Measurements from ENCODE around the gene ENTPD6. TPM values are rescaled to one million over a fixed set of nuclear protein-coding genes. Genes with fewer than 3 reads are reported as not detected.
A peak's percentile ranks its signal among the peaks of the same experiment; 100 is the strongest.

Gene ENTPD6
- total RNA-seq, 4 donors from 2014 or later, result 26.5 to 48.4 (median 40.2) TPM

DNA sequence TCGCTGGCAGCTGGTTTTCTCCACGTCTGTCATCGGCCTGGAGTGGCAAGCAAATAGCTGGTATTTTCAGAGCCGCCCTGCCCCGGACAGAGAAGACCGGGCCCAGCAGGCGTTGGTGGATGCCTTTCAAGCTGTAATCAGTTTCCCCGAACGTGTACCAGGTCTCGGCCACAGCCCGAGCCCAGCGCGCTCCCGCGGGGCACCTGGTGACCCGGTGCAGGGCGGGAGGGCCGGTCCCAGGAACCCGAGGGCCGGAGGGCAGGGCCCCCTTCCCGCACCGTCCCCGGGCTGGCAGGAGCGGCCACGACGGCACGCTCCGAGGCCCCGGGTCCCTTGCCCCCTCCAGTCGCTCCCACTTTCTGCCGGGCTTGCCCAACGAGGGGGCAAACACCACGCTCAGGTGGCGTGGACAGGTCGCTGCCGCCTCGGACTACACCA lies 52.0 kb downstream of the ENTPD6 start:
- H3K27me3 ChIP-seq, result no peaks in the 10 kb centered on the region
- peaks cover 0 to 10% (median 0%) of the 10 kb centered on the region in 3 donors for H3K36me3 ChIP-seq
- H3K9me3 ChIP-seq, result no peaks in the 10 kb centered on the region
- TF ChIP-seq POLR2A (IDR thresholded peaks at IDR 0.05), result no peak
- TF ChIP-seq, protein P1, sequence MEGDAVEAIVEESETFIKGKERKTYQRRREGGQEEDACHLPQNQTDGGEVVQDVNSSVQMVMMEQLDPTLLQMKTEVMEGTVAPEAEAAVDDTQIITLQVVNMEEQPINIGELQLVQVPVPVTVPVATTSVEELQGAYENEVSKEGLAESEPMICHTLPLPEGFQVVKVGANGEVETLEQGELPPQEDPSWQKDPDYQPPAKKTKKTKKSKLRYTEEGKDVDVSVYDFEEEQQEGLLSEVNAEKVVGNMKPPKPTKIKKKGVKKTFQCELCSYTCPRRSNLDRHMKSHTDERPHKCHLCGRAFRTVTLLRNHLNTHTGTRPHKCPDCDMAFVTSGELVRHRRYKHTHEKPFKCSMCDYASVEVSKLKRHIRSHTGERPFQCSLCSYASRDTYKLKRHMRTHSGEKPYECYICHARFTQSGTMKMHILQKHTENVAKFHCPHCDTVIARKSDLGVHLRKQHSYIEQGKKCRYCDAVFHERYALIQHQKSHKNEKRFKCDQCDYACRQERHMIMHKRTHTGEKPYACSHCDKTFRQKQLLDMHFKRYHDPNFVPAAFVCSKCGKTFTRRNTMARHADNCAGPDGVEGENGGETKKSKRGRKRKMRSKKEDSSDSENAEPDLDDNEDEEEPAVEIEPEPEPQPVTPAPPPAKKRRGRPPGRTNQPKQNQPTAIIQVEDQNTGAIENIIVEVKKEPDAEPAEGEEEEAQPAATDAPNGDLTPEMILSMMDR (IDR thresholded peaks at IDR 0.05), result no peak
- WGBS, 2 donors, result 0% methylated on average over 1 of the region's 37 CpGs; no CpG with 5 or more reads in 1 of the 2 donors
- peak overlapping the region; percentile 87 to 96 (median 92) for H3K4me3 ChIP-seq
- H3K4me1 ChIP-seq, result peaks cover 9 to 60% (median 29%) of the 10 kb centered on the region in 3 donors
- H3K27ac ChIP-seq, result peak overlapping the region; percentile 91 to 97 (median 95)
- no peak for DNase-seq
- intact Hi-C loops (cut with DNase I), result no loop called here

DNA sequence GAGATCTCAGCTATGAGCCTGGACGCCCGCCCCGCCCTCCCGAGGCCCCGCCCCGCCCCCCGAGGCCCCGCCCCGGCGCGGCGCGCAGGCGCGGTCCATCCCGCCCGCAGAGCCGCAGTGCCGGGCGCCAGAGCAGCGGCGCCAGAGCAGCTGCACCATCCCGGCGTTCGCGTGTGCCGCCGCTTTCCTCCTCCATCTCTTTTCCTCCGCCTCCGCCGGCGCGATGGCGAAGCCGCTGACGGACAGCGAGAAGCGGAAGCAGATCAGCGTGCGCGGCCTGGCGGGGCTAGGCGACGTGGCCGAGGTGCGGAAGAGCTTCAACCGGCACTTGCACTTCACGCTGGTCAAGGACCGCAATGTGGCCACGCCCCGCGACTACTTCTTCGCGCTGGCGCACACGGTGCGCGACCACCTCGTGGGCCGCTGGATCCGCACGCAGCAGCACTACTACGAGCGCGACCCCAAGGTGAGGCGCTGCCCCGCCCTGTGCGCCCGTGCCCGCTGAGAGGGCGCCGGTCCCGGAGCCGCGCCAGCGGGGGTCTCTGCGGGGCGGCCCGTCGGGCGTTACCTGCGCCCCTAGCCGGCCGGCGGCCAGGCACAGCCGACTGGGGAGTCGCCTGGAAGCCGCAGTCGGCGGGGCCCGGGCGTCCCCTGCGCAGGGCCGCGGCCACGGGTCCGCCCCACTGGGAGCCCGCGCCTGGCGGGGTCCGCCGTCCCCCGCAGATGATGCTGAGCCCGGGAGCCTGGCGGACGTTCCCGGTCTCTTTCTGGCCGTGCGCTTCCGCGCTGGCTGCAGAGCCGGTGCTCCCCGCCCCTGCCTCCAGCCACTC lies 52.7 kb downstream of the ENTPD6 start, which contains the start of gene PYGB:
PYGB (plus strand) TSS at position 130 of the 830 bp plus-strand sequence; CDS start at position 224, 94 bp downstream.
- intact Hi-C loops (cut with DNase I), result no loop called here
- TF ChIP-seq POLR2A (IDR thresholded peaks at IDR 0.05), result peak in 2 of 4 donors; percentile 91 to 97
- TF ChIP-seq, protein P1 (IDR thresholded peaks at IDR 0.05), result no peak
- Histone ChIP-seq H3K4me1 (peaks cover 9 to 66% (median 36%) of the 10 kb centered on the region in 3 donors), H3K9me3 (no peaks in the 10 kb centered on the region), H3K4me3 (peak within 1 kb of the TSS; percentile 87 to 96 (median 92)), H3K36me3 (peaks cover 0 to 16% (median 0%) of the 10 kb centered on the region in 3 donors), H3K27ac (peak within 1 kb of the TSS; percentile 91 to 97 (median 95)), H3K27me3 (no peaks in the 10 kb centered on the region)
- no peak for DNase-seq
- WGBS, 2 donors, result no CpG with 5 or more reads among the region's 113 CpGs

DNA sequence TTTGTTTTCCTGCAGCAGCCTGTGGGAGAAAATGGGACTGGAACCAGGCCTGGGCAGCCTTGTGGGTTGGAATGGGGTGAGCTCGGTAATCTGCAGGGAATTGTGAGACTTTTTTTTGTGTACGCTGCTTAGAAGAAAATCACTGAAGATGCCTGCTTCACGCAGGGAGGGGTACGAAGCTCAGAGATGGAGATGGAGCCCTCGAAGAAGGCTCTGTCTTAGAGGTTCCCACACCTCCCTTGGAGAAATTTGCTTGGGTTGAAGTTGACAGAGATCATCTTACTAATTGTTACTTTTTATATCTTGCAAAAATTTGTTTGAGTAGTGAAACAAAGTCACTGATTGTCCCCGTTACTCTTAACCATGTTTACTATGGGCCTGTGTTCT lies 53.3 kb downstream of the ENTPD6 start:
- TF ChIP-seq POLR2A (IDR thresholded peaks at IDR 0.05), result no peak
- TF ChIP-seq, protein P1 (IDR thresholded peaks at IDR 0.05), result no peak

DNA sequence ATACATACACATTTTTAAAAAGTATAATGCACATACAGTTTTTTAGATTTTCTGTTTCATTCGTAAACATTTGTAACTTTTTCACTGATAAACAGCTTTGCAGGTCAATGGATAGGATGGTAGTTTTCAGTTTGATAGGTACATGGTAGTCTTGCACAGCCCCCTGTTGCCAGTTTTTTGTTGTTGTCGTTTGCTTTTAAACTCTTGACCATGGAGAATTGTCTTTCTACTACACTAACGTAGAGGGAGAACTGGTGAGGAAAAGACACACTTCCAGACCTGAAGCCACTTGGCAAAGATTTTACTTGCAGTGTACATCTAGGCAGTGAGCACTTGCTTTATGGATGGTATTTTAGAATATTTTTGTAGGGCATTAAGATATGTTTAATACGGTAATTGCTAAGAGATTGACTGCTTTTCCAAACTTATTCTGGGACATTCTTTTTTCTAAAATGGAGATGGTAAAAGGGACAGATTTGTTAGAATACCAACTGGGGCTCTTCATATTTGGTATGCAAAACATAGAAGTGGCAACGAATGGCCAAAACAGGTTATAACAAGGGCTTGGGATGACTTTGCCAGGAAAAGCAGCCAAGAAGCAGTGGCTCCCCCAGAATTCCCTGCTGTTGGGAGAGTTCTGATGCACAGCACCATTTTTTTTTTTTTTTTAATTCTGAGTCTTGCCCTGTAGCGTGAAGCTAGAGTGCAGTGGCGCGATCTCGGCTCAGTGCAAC lies 53.9 kb downstream of the ENTPD6 start:
- Histone ChIP-seq H3K27ac (peak overlapping the region; percentile 72 to 97 (median 93)), H3K4me3 (peak overlapping the region; percentile 87 to 96 (median 92)), H3K27me3 (no peaks in the 10 kb centered on the region), H3K4me1 (peaks cover 9 to 78% (median 38%) of the 10 kb centered on the region in 3 donors), H3K9me3 (no peaks in the 10 kb centered on the region), H3K36me3 (peaks cover 0 to 17% (median 0%) of the 10 kb centered on the region in 3 donors)
- intact Hi-C loops (cut with DNase I), result no loop called here
- TF ChIP-seq POLR2A (IDR thresholded peaks at IDR 0.05), result no peak
- TF ChIP-seq, protein P1 (IDR thresholded peaks at IDR 0.05), result no peak
- no peak for DNase-seq
- 17 to 20% methylated on average over 9 of the region's 9 CpGs for WGBS, 2 donors

More for the DNA sequence above, 53.3 kb downstream of the ENTPD6 start:
- H3K27me3 ChIP-seq, result no peaks in the 10 kb centered on the region
- no peak for DNase-seq
- peaks cover 9 to 72% (median 38%) of the 10 kb centered on the region in 3 donors for H3K4me1 ChIP-seq
- peaks cover 0 to 17% (median 0%) of the 10 kb centered on the region in 3 donors for H3K36me3 ChIP-seq
- 6% methylated on average over 4 to 6 of the region's 6 CpGs for WGBS, 2 donors
- intact Hi-C loops (cut with DNase I), result no loop called here
- H3K9me3 ChIP-seq, result no peaks in the 10 kb centered on the region
- H3K27ac ChIP-seq, result peak overlapping the region; percentile 91 to 97 (median 95)
- peak overlapping the region; percentile 87 to 96 (median 92) for H3K4me3 ChIP-seq

All from esophagus squamous epithelium (tissue), 5 donors.